WTC11 (cell line): ENCODE measurements around the gene DENND4A. TPM values are rescaled to one million over a fixed set of nuclear protein-coding genes. Genes with fewer than 3 reads are reported as not detected.

ENCODE experiments used
- ATAC-seq: fragments of 200-7000 bp; cut with Tn5 transposase; 2 replicates; pipeline ENCODE4 v1.10.0; 2021; ENCODE audit warnings: mild to moderate bottlenecking, moderate library complexity
- CTCF ChIA-PET: fragments of 300-600 bp; sonication (Branson Sonifier 250); formaldehyde crosslinking; loops from one replicate; lab custom pipeline; 2021; ENCODE audit warnings: antibody characterized with exemption; lab: Charles Lee
- POLR2A ChIA-PET: fragments of 350-600 bp; sonication (Branson Sonifier 250); formaldehyde crosslinking; loops from one replicate; lab custom pipeline; 2021; ENCODE audit warnings: antibody characterized with exemption; lab: Charles Lee
- DNase-seq: peaks from one replicate; pipeline ENCODE4 v3.0.0; 2021; ENCODE audit warnings: low spot score
- H3K27ac Mint-ChIP-seq: 2 replicates; pipeline ENCODE4 v1.8.0; 2021; ENCODE audit warnings: mixed read lengths
- H3K27me3 Mint-ChIP-seq: 2 replicates; pipeline ENCODE4 v1.8.0; 2021; ENCODE audit warnings: low read depth, mild to moderate bottlenecking, moderate library complexity, mixed read lengths
- H3K36me3 Mint-ChIP-seq: 2 replicates; pipeline ENCODE4 v1.8.0; 2021; ENCODE audit warnings: mixed read lengths
- H3K4me1 Mint-ChIP-seq: 2 replicates; pipeline ENCODE4 v1.8.0; 2022; ENCODE audit warnings: mixed read lengths
- H3K4me3 Mint-ChIP-seq: 2 replicates; pipeline ENCODE4 v1.8.0; 2021; ENCODE audit warnings: mild to moderate bottlenecking, moderate library complexity, mixed read lengths
- H3K9me3 Mint-ChIP-seq: 2 replicates; pipeline ENCODE4 v1.8.0; 2021; ENCODE audit warnings: mixed read lengths
- ATF1 ChIP-seq: sonication (generic); formaldehyde crosslinking; IDR thresholded peaks from 2 replicates; pipeline ENCODE4 v1.8.1; 2023; ENCODE audit warnings: mild to moderate bottlenecking, moderate library complexity, missing genetic modification reagents
- ELF4 ChIP-seq: sonication (generic); formaldehyde crosslinking; IDR thresholded peaks from 2 replicates; pipeline ENCODE4 v1.8.1; 2022; ENCODE audit warnings: low read depth, mild to moderate bottlenecking, moderate library complexity, missing genetic modification reagents
- FOXK1 ChIP-seq: sonication (generic); formaldehyde crosslinking; IDR thresholded peaks from 2 replicates; pipeline ENCODE4 v1.8.0; 2022; ENCODE audit warnings: mild to moderate bottlenecking, moderate library complexity, missing genetic modification reagents
- GABPB1 ChIP-seq: sonication (generic); formaldehyde crosslinking; IDR thresholded peaks from 2 replicates; pipeline ENCODE4 v1.8.1; 2023; ENCODE audit warnings: mild to moderate bottlenecking, missing genetic modification reagents
- GTF2I ChIP-seq: fragments of 250-450 bp; sonication (Bioruptor Pico); conservative IDR thresholded peaks from 2 replicates; pipeline ENCODE4 v1.4.0; 2021; ENCODE audit warnings: mild to moderate bottlenecking
- JUN ChIP-seq: sonication (generic); formaldehyde crosslinking; IDR thresholded peaks from 2 replicates; pipeline ENCODE4 v1.8.0; 2023; ENCODE audit warnings: mild to moderate bottlenecking, missing genetic modification reagents
- NFYB ChIP-seq: sonication (generic); formaldehyde crosslinking; conservative IDR thresholded peaks from 2 replicates; pipeline ENCODE4 v1.8.0; 2022; ENCODE audit warnings: low read depth, missing genetic modification reagents
- NR1H2 ChIP-seq: sonication (generic); formaldehyde crosslinking; IDR thresholded peaks from 2 replicates; pipeline ENCODE4 v1.9.0; 2021; ENCODE audit warnings: mild to moderate bottlenecking, moderate library complexity, missing genetic modification reagents
- NR2C2 ChIP-seq: sonication (generic); formaldehyde crosslinking; IDR thresholded peaks from 2 replicates; pipeline ENCODE4 v1.8.0; 2022; ENCODE audit warnings: mild to moderate bottlenecking, missing genetic modification reagents
- PRRX2 ChIP-seq: fragments of 250-450 bp; sonication (Bioruptor Pico); IDR thresholded peaks from 2 replicates; pipeline ENCODE4 v1.8.0; 2021; ENCODE audit warnings: mild to moderate bottlenecking
- SMAD3 ChIP-seq: sonication (generic); formaldehyde crosslinking; IDR thresholded peaks from 2 replicates; pipeline ENCODE4 v1.8.0; 2022; ENCODE audit warnings: missing genetic modification reagents, mild to moderate bottlenecking, borderline replicate concordance
- SMAD4 ChIP-seq: sonication (generic); formaldehyde crosslinking; IDR thresholded peaks from 2 replicates; pipeline ENCODE4 v1.8.0; 2022; ENCODE audit warnings: mild to moderate bottlenecking, missing genetic modification reagents
- SP1 ChIP-seq: sonication (generic); formaldehyde crosslinking; conservative IDR thresholded peaks from 2 replicates; pipeline ENCODE4 v1.8.1; 2022; ENCODE audit warnings: missing genetic modification reagents
- TEAD1 ChIP-seq: sonication (generic); formaldehyde crosslinking; IDR thresholded peaks from 2 replicates; pipeline ENCODE4 v1.8.0; 2022; ENCODE audit warnings: mild to moderate bottlenecking, missing genetic modification reagents
- TP53 ChIP-seq: sonication (generic); formaldehyde crosslinking; IDR thresholded peaks from 2 replicates; pipeline ENCODE4 v1.8.1; 2023; ENCODE audit warnings: mild to moderate bottlenecking, missing genetic modification reagents
- ZBTB21 ChIP-seq: sonication (generic); formaldehyde crosslinking; IDR thresholded peaks from 2 replicates; pipeline ENCODE4 v1.8.1; 2023; ENCODE audit warnings: mild to moderate bottlenecking, missing genetic modification reagents, borderline replicate concordance
- ZNF121 ChIP-seq: sonication (generic); formaldehyde crosslinking; IDR thresholded peaks from 2 replicates; pipeline ENCODE4 v1.8.0; 2023; ENCODE audit warnings: missing genetic modification reagents
- ZNF232 ChIP-seq: sonication (generic); formaldehyde crosslinking; IDR thresholded peaks from 2 replicates; pipeline ENCODE4 v1.8.0; 2022; ENCODE audit warnings: mild to moderate bottlenecking, missing genetic modification reagents
- total RNA-seq: library from RNA; stranded (reverse); gene quantifications from 3 replicates; pipeline ENCODE4 v1.2.3, GENCODE V29; 2021
- TF ChIP-seq, protein P1 (sequence below): sonication (generic); formaldehyde crosslinking; IDR thresholded peaks from 2 replicates; pipeline ENCODE4 v1.8.0; 2022; ENCODE audit warnings: mild to moderate bottlenecking, missing genetic modification reagents
- TF ChIP-seq, protein P2 (sequence below): sonication (generic); formaldehyde crosslinking; IDR thresholded peaks from 2 replicates; pipeline ENCODE4 v1.8.0; 2022; ENCODE audit warnings: mild to moderate bottlenecking, missing genetic modification reagents
- TF ChIP-seq, protein P3 (sequence below): sonication (generic); formaldehyde crosslinking; IDR thresholded peaks from 2 replicates; pipeline ENCODE4 v1.8.0; 2023; ENCODE audit warnings: missing genetic modification reagents, mild to moderate bottlenecking, borderline replicate concordance

Gene DENND4A
- total RNA-seq, 1 experiment from 2014 or later = 5.7 TPM

DNA sequence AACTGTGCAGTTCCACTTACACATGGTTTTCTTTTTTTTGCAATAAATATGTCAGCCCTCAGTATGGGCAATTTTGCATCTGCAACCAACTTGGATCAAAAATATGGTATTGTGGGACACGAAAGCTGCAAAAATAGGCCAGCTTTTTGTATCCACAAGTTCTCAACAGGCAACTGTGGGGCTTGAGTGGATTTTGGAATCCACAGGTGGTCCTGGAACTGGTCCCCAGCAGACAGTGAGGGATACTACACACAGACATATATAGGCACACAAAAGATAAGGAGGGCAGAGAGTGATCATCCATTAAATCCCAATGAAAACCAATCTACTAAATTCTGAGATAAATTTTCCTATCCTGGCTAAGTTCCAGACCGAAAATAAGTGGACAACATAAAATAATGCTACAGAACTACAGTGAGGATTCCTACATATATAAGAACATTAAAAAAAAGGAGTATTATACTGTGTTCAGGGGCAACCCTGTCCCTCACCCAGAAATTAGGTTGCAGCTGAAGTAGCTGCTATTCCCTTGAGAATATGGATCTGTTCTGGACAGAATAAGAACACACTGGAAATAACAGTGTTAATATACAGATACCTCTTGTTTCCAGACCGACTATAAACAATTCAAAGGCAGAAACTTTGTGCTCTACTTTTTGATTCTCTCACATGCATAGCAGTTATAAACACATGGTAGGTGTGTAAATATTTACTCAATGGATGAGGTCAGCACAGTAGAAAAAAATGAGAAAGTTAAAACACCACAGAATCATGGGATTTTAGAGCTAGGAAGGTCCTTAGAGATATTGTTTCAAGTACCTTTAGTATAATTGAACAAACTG is 25.4 kb downstream of the DENND4A start:
- Mint-ChIP-seq H3K4me1 (peaks cover 21% of the 10 kb centered on the region), H3K27ac (no peak overlapping the region), H3K36me3 (no peaks in the 10 kb centered on the region), H3K4me3 (no peak overlapping the region)
- CTCF ChIA-PET = no interaction called here
- POLR2A ChIA-PET = no interaction called here
- ATAC-seq (no peak), DNase-seq (no peak)
- TF ChIP-seq, protein P1, sequence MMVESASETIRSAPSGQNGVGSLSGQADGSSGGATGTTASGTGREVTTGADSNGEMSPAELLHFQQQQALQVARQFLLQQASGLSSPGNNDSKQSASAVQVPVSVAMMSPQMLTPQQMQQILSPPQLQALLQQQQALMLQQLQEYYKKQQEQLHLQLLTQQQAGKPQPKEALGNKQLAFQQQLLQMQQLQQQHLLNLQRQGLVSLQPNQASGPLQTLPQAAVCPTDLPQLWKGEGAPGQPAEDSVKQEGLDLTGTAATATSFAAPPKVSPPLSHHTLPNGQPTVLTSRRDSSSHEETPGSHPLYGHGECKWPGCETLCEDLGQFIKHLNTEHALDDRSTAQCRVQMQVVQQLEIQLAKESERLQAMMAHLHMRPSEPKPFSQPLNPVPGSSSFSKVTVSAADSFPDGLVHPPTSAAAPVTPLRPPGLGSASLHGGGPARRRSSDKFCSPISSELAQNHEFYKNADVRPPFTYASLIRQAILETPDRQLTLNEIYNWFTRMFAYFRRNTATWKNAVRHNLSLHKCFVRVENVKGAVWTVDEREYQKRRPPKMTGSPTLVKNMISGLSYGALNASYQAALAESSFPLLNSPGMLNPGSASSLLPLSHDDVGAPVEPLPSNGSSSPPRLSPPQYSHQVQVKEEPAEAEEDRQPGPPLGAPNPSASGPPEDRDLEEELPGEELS (CRISPR knock-in tag) = no peak
- no peak for TF ChIP-seq TP53 (CRISPR knock-in tag)
- no peak for TF ChIP-seq ZBTB21 (CRISPR knock-in tag)
- TF ChIP-seq NR2C2 = no peak
- TF ChIP-seq ELF4 (CRISPR knock-in tag) = no peak
- no peak for TF ChIP-seq NR1H2 (CRISPR knock-in tag)
- TF ChIP-seq GTF2I (CRISPR knock-in tag) = no peak
- TF ChIP-seq ZNF232 = no peak
- TF ChIP-seq ZNF121 (CRISPR knock-in tag) = no peak
- no peak for TF ChIP-seq SMAD3 (CRISPR knock-in tag)
- no peak for TF ChIP-seq FOXK1
- TF ChIP-seq, all 79 proteins: peak for 0
- no peaks in the 10 kb centered on the region for H3K27me3 Mint-ChIP-seq
- H3K9me3 Mint-ChIP-seq = no peaks in the 10 kb centered on the region

DNA sequence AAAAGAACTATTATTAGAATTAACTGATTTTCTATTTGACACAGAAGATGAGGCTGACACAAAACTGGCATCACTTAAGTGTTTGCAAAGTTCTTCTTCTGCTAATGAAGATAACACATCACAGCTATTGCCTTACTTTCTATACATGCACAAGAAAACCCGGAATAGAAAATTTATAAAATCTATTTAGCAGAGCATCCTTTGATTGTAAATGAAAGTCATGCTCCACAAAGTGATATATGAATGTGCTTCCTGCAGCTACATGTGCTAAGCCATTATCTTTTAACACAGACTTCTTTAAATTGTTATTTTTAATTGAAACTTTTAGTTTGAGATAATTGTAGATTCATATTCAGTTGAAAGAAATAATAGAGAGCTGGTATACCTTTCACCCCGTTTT is 27.0 kb downstream of the DENND4A start:
- POLR2A ChIA-PET = interaction anchor here (1.3 kb wide), 1 partner anchor 12 kb away, joined by 4 read pairs; no protein-coding TSS in a partner anchor
- no peaks in the 10 kb centered on the region for H3K9me3 Mint-ChIP-seq
- CTCF ChIA-PET = interaction anchor here (0.6 to 1.6 kb wide), 2 partner anchors 59 to 248 kb away, joined by 3 to 5 read pairs; no protein-coding TSS in a partner anchor

More for the DNA sequence above, 27.0 kb downstream of the DENND4A start:
- no peak for ATAC-seq
- peaks cover 10% of the 10 kb centered on the region for H3K4me1 Mint-ChIP-seq
- H3K27ac Mint-ChIP-seq = no peak overlapping the region
- no peak for DNase-seq
- no peak overlapping the region for H3K4me3 Mint-ChIP-seq
- no peaks in the 10 kb centered on the region for H3K36me3 Mint-ChIP-seq
- TF ChIP-seq TEAD1 (CRISPR knock-in tag) = no peak
- no peak for TF ChIP-seq PRRX2 (CRISPR knock-in tag)
- TF ChIP-seq JUN = no peak
- TF ChIP-seq, protein P2, sequence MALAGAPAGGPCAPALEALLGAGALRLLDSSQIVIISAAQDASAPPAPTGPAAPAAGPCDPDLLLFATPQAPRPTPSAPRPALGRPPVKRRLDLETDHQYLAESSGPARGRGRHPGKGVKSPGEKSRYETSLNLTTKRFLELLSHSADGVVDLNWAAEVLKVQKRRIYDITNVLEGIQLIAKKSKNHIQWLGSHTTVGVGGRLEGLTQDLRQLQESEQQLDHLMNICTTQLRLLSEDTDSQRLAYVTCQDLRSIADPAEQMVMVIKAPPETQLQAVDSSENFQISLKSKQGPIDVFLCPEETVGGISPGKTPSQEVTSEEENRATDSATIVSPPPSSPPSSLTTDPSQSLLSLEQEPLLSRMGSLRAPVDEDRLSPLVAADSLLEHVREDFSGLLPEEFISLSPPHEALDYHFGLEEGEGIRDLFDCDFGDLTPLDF (CRISPR knock-in tag) = no peak
- TF ChIP-seq SMAD4 (CRISPR knock-in tag) = no peak
- TF ChIP-seq GABPB1 (CRISPR knock-in tag) = no peak
- TF ChIP-seq, protein P3, sequence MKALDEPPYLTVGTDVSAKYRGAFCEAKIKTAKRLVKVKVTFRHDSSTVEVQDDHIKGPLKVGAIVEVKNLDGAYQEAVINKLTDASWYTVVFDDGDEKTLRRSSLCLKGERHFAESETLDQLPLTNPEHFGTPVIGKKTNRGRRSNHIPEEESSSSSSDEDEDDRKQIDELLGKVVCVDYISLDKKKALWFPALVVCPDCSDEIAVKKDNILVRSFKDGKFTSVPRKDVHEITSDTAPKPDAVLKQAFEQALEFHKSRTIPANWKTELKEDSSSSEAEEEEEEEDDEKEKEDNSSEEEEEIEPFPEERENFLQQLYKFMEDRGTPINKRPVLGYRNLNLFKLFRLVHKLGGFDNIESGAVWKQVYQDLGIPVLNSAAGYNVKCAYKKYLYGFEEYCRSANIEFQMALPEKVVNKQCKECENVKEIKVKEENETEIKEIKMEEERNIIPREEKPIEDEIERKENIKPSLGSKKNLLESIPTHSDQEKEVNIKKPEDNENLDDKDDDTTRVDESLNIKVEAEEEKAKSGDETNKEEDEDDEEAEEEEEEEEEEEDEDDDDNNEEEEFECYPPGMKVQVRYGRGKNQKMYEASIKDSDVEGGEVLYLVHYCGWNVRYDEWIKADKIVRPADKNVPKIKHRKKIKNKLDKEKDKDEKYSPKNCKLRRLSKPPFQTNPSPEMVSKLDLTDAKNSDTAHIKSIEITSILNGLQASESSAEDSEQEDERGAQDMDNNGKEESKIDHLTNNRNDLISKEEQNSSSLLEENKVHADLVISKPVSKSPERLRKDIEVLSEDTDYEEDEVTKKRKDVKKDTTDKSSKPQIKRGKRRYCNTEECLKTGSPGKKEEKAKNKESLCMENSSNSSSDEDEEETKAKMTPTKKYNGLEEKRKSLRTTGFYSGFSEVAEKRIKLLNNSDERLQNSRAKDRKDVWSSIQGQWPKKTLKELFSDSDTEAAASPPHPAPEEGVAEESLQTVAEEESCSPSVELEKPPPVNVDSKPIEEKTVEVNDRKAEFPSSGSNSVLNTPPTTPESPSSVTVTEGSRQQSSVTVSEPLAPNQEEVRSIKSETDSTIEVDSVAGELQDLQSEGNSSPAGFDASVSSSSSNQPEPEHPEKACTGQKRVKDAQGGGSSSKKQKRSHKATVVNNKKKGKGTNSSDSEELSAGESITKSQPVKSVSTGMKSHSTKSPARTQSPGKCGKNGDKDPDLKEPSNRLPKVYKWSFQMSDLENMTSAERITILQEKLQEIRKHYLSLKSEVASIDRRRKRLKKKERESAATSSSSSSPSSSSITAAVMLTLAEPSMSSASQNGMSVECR (CRISPR knock-in tag) = no peak
- no peak for TF ChIP-seq NFYB (CRISPR knock-in tag)
- no peak for TF ChIP-seq SP1 (CRISPR knock-in tag)
- no peak for TF ChIP-seq ATF1 (CRISPR knock-in tag)
- no peaks in the 10 kb centered on the region for H3K27me3 Mint-ChIP-seq
